Sigmoid colon (tissue), 7 donors: ENCODE measurements around the gene RGS7. TPM values are rescaled to one million over a fixed set of nuclear protein-coding genes. Genes with fewer than 3 reads are reported as not detected.

ENCODE experiments used
- DNase-seq: peaks from one replicate; pipeline ENCODE4 v3.0.0-alpha.2; 2019
- H3K27ac ChIP-seq, 4 donors: fragments of 200-600 bp; sonication (generic); one replicate each; pipeline ENCODE4 v1.5.1; 2016 to 2019; ENCODE audit warnings: mild to moderate bottlenecking in 1 of 4
- H3K27me3 ChIP-seq, 3 donors: fragments of 200-600 bp; sonication (generic); one replicate each; pipeline ENCODE4 v1.5.1; 2019; ENCODE audit warnings: mild to moderate bottlenecking in 1 of 3
- H3K36me3 ChIP-seq, 4 donors: fragments of 200-600 bp; sonication (generic); one replicate each; pipeline ENCODE4 v1.5.1; 2016 to 2019
- H3K4me1 ChIP-seq, 4 donors: fragments of 200-600 bp; sonication (generic); one replicate each; pipeline ENCODE4 v1.5.1; 2017 to 2019
- H3K4me3 ChIP-seq, 4 donors: fragments of 200-600 bp; sonication (generic); one replicate each; pipeline ENCODE4 v1.5.1; 2017 to 2019; ENCODE audit warnings: mild to moderate bottlenecking in 2 of 4, moderate library complexity in 1 of 4
- H3K9me3 ChIP-seq, 4 donors: fragments of 200-600 bp in 3 of 4; sonication (generic) in 3 of 4; one replicate each; pipeline versions ENCODE4 v1.5.1 to v1.6.1; 2013 to 2019
- EP300 ChIP-seq, 4 donors: sonication (generic); formaldehyde crosslinking; IDR thresholded peaks; one replicate each; pipeline ENCODE4 v1.6.1; 2017; ENCODE audit warnings: antibody characterized with exemption in 4 of 4
- POLR2A ChIP-seq, 2 donors: fragments of 450-650 bp; IDR thresholded peaks; one replicate each; pipeline ENCODE4 v1.6.1; 2016; ENCODE audit warnings: antibody characterized with exemption in 2 of 2, mild to moderate bottlenecking in 2 of 2, moderate library complexity in 2 of 2
- POLR2AphosphoS5 ChIP-seq, 4 donors: sonication (generic); formaldehyde crosslinking; IDR thresholded peaks; one replicate each; pipeline ENCODE4 v1.6.1; 2017; ENCODE audit warnings: antibody characterized with exemption in 4 of 4
- WGBS, 2 donors: extraction: QIAGEN DNeasy Blood & Tissue Kit; methylation state at CpG; one replicate each; pipeline ENCODE4 v1.1.7; 2013; 5-methylcytosine and 5-hydroxymethylcytosine counted together
- intact Hi-C: fragments of 100-400 bp; cut with DNase I; formaldehyde crosslinking; loops from one replicate; pipeline ENCODE4 v1.15.1; 2023
- polyA plus RNA-seq, 3 donors: library from polyadenylated mRNA; stranded (reverse); fragments of 200-250 nt; gene quantifications; one replicate each; pipeline ENCODE4 v1.2.3, GENCODE V29; 2013
- total RNA-seq, 4 donors: library from RNA; depleted of rRNA; stranded (reverse); fragments of >200 nt; gene quantifications; one replicate each; pipeline ENCODE4 v1.1.0, GENCODE V29; 2016
- TF ChIP-seq, protein P1 (sequence below), 4 experiments: fragments of 450-650 bp in 3 of 4; fragments of 200-600 bp in 1 of 4; IDR thresholded peaks; one replicate each; pipeline ENCODE4 v1.5.1; 2016 to 2019; ENCODE audit warnings: antibody characterized with exemption in 4 of 4, mild to moderate bottlenecking in 3 of 4, moderate library complexity in 2 of 4
- donor health status: healthy with polysubstance abuse.
- donor health status: Bipolar disorder and iron deficiency.
- donor health status: healthy.

RGS7 gene
- total and polyA plus RNA-seq, 7 donors, result 0.10 to 1.8 (median 0.33) TPM; not detected in 4

DNA sequence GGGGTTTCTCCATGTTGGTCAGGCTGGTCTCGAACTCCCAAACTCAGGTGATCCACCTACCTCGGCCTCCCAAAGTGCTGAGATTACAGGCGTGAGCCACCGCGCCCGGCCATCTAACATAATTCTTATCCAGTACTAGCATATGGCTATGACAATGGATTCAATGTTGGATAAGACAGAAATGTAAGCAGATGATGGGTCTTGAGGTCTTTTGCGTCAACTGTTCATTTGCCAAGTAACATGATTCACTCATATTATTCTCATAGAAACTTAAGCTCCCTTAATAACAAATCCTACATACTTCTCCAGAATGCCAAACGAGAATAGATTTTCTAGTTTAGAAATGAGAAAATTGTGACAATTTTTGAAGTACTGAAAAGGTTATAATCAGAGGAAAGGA lies 170.3 kb downstream of the RGS7 start:
- H3K27ac ChIP-seq, result no peak overlapping the region
- intact Hi-C loops, result no loop called here

DNA sequence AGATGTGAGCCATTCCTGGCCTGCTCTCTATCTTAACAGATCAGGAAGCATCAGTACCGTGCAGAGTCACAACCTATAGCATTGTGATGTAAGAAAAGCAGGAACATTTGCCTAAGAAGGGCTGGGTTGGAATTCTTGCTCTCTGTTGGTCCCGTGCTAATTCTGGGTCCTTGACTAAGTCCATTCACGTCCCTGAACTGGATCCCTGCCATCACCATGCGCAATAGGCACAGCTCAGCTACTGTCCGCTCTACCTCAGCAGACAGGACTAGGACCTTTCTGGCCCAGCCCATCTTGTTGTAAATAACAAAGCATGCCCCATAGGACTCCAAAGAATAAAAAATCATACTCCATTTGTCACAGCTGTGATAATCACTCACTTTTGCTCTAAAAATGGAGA lies 175.0 kb downstream of the RGS7 start:
- Histone ChIP-seq H3K9me3 (no peaks in the 10 kb centered on the region), H3K36me3 (no peaks in the 10 kb centered on the region), H3K27ac (no peak overlapping the region), H3K4me3 (no peak overlapping the region), H3K4me1 (no peaks in the 10 kb centered on the region), H3K27me3 (no peaks in the 10 kb centered on the region)
- 88 to 93% methylated on average over 5 of the region's 5 CpGs for WGBS, 2 donors
- TF ChIP-seq POLR2AphosphoS5 (IDR thresholded peaks at IDR 0.05), result no peak
- TF ChIP-seq EP300 (IDR thresholded peaks at IDR 0.05), result no peak
- TF ChIP-seq POLR2A (IDR thresholded peaks at IDR 0.05), result no peak
- TF ChIP-seq, protein P1, sequence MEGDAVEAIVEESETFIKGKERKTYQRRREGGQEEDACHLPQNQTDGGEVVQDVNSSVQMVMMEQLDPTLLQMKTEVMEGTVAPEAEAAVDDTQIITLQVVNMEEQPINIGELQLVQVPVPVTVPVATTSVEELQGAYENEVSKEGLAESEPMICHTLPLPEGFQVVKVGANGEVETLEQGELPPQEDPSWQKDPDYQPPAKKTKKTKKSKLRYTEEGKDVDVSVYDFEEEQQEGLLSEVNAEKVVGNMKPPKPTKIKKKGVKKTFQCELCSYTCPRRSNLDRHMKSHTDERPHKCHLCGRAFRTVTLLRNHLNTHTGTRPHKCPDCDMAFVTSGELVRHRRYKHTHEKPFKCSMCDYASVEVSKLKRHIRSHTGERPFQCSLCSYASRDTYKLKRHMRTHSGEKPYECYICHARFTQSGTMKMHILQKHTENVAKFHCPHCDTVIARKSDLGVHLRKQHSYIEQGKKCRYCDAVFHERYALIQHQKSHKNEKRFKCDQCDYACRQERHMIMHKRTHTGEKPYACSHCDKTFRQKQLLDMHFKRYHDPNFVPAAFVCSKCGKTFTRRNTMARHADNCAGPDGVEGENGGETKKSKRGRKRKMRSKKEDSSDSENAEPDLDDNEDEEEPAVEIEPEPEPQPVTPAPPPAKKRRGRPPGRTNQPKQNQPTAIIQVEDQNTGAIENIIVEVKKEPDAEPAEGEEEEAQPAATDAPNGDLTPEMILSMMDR (IDR thresholded peaks at IDR 0.05), result no peak
- DNase-seq, result no peak
- intact Hi-C loops, result no loop called here

More for the DNA sequence above, 170.3 kb downstream of the RGS7 start:
- no peak for DNase-seq
- no peak overlapping the region for H3K4me3 ChIP-seq
- no peaks in the 10 kb centered on the region for H3K9me3 ChIP-seq
- TF ChIP-seq EP300 (IDR thresholded peaks at IDR 0.05), result no peak
- TF ChIP-seq, protein P1 (IDR thresholded peaks at IDR 0.05), result no peak
- no peak for TF ChIP-seq POLR2AphosphoS5 (IDR thresholded peaks at IDR 0.05)
- no peak for TF ChIP-seq POLR2A (IDR thresholded peaks at IDR 0.05)
- H3K36me3 ChIP-seq, result no peaks in the 10 kb centered on the region
- no peaks in the 10 kb centered on the region for H3K27me3 ChIP-seq
- no peaks in the 10 kb centered on the region for H3K4me1 ChIP-seq
- 90 to 93% methylated on average over 8 of the region's 8 CpGs for WGBS, 2 donors

DNA sequence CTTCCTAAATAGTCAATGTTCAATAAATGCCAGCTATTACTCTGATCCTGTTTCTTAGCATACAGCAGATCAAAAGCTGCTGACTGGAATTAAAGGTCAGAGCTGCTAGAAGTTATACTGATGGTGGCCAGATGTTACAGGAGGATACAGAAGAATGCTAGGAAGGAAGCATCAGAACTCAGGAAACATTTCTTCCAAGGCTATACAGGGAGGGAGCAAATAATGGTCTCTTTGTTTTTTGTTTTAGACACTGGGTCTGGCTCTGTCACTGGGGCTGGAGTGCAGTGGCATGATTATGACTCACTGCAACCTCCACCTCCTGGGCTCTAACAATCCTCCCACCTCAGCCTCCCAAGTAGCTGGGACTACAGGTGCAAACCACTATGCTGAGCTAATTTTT lies 175.5 kb downstream of the RGS7 start:
- Histone ChIP-seq H3K4me3 (no peak overlapping the region), H3K36me3 (no peaks in the 10 kb centered on the region), H3K9me3 (no peaks in the 10 kb centered on the region), H3K27me3 (no peaks in the 10 kb centered on the region), H3K27ac (no peak overlapping the region), H3K4me1 (no peaks in the 10 kb centered on the region)
- no peak for TF ChIP-seq POLR2A (IDR thresholded peaks at IDR 0.05)
- no peak for TF ChIP-seq POLR2AphosphoS5 (IDR thresholded peaks at IDR 0.05)
- TF ChIP-seq, protein P1 (IDR thresholded peaks at IDR 0.05), result no peak
- TF ChIP-seq EP300 (IDR thresholded peaks at IDR 0.05), result no peak
- intact Hi-C loops, result no loop called here
- no peak for DNase-seq

DNA sequence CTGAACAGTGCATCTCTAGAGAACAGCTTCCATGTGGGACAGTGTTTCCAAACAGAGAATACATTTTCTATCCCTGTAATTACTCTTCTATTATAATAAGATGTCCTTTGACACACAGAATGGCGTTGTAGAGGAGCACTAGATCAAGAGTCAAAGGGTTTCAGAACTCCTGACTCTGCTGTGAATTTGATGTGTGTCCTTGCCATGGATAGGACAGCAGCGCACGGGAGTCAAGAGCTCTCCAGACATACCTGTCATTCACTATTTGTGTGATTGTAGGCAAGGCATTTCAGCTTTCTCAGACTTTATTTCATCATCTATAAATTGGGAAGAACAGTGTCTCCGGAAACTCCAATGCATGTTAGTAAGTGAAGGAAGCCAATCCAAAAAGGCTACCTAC lies 176.4 kb downstream of the RGS7 start:
- H3K27ac ChIP-seq, result no peak overlapping the region
- no peaks in the 10 kb centered on the region for H3K36me3 ChIP-seq
- H3K4me3 ChIP-seq, result no peak overlapping the region
- H3K4me1 ChIP-seq, result no peaks in the 10 kb centered on the region
- intact Hi-C loops, result no loop called here
- WGBS, 2 donors, result 79 to 80% methylated on average over 4 of the region's 4 CpGs
- H3K9me3 ChIP-seq, result no peaks in the 10 kb centered on the region
- DNase-seq, result no peak
- H3K27me3 ChIP-seq, result no peaks in the 10 kb centered on the region
- TF ChIP-seq POLR2A (IDR thresholded peaks at IDR 0.05), result no peak
- TF ChIP-seq POLR2AphosphoS5 (IDR thresholded peaks at IDR 0.05), result no peak
- TF ChIP-seq EP300 (IDR thresholded peaks at IDR 0.05), result no peak

DNA sequence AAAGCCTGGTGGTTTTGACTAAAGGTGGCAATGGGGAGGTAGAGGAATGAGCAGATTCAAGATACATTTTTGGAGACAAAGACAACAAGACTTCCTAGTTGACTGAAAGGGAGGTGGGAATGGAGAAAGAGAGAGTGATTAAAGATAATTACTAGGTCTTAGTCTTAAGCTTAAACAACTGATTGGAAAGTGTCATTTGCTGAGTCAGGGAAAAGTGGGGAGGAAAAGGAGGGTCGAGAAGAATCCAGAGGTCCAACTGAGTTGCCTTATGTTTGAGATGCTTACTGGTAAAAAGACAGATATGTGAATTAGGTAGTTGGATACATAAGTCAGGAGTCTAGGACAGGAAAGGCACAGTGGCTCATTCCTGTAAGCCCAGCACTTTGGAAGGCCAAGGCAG lies 179.3 kb downstream of the RGS7 start:
- TF ChIP-seq POLR2A (IDR thresholded peaks at IDR 0.05), result no peak
- no peak for TF ChIP-seq EP300 (IDR thresholded peaks at IDR 0.05)
- no peak for TF ChIP-seq POLR2AphosphoS5 (IDR thresholded peaks at IDR 0.05)
- TF ChIP-seq, protein P1 (IDR thresholded peaks at IDR 0.05), result no peak
- 77 to 89% methylated on average over 1 of the region's 1 CpG for WGBS, 2 donors
- H3K4me3 ChIP-seq, result no peak overlapping the region

More for the DNA sequence above, 179.3 kb downstream of the RGS7 start:
- Histone ChIP-seq H3K27me3 (no peaks in the 10 kb centered on the region), H3K36me3 (no peaks in the 10 kb centered on the region), H3K27ac (no peak overlapping the region), H3K9me3 (no peaks in the 10 kb centered on the region), H3K4me1 (no peaks in the 10 kb centered on the region)
- intact Hi-C loops, result no loop called here
- DNase-seq, result no peak
